Upper lobe of left lung (tissue), 4 donors: ENCODE measurements around the gene NEDD4L.

Source experiments
- CTCF ChIP-seq, 6 experiments: fragments of 450-650 bp in 4 of 6; fragments of 200-600 bp in 2 of 6; sonication (generic) in 2 of 6; IDR thresholded peaks; one replicate each; pipeline ENCODE4 v1.5.1; 2016 to 2019; ENCODE audit warnings: antibody characterized with exemption in 6 of 6
- EP300 ChIP-seq, 4 donors: sonication (generic); formaldehyde crosslinking; IDR thresholded peaks; one replicate each; pipeline ENCODE4 v1.5.1; 2017; ENCODE audit warnings: antibody characterized with exemption in 4 of 4, control low read depth in 2 of 4
- POLR2A ChIP-seq, 4 donors: fragments of 450-650 bp; IDR thresholded peaks; one replicate each; pipeline ENCODE4 v1.5.1; 2016 to 2017; ENCODE audit warnings: antibody characterized with exemption in 4 of 4, mild to moderate bottlenecking in 2 of 4
- POLR2AphosphoS5 ChIP-seq, 2 donors: sonication (generic); formaldehyde crosslinking; IDR thresholded peaks; one replicate each; pipeline ENCODE4 v1.5.1; 2017; ENCODE audit warnings: antibody characterized with exemption in 2 of 2

GRCh38 chr18:58204776-58205442, 160.9 kb downstream of the NEDD4L start:
- no peak for TF ChIP-seq CTCF (IDR thresholded peaks at IDR 0.05)
- TF ChIP-seq POLR2A (IDR thresholded peaks at IDR 0.05): no peak
- no peak for TF ChIP-seq EP300 (IDR thresholded peaks at IDR 0.05)
- no peak for TF ChIP-seq POLR2AphosphoS5 (IDR thresholded peaks at IDR 0.05)
